ENCODE measurements around the gene LDLRAP1.

GRCh38 chr1:25536124-25536523 lies 7.3 kb upstream of the LDLRAP1 start:
- TF ChIP-seq, protein P1, sequence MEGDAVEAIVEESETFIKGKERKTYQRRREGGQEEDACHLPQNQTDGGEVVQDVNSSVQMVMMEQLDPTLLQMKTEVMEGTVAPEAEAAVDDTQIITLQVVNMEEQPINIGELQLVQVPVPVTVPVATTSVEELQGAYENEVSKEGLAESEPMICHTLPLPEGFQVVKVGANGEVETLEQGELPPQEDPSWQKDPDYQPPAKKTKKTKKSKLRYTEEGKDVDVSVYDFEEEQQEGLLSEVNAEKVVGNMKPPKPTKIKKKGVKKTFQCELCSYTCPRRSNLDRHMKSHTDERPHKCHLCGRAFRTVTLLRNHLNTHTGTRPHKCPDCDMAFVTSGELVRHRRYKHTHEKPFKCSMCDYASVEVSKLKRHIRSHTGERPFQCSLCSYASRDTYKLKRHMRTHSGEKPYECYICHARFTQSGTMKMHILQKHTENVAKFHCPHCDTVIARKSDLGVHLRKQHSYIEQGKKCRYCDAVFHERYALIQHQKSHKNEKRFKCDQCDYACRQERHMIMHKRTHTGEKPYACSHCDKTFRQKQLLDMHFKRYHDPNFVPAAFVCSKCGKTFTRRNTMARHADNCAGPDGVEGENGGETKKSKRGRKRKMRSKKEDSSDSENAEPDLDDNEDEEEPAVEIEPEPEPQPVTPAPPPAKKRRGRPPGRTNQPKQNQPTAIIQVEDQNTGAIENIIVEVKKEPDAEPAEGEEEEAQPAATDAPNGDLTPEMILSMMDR (IDR thresholded peaks at IDR 0.05): no peak
- TF ChIP-seq POLR2A (IDR thresholded peaks at IDR 0.05): no peak

Data from thyroid gland (tissue), 4 donors.